GM12873 (cell line): ENCODE data around the gene PRODH2.

Experiments
- TF ChIP-seq, protein P1 (sequence below): IDR thresholded peaks from 2 replicates; pipeline ENCODE4 v1.5.1; 2012; ENCODE audit warnings: low read depth, mild to moderate bottlenecking, moderate library complexity, low read length, control low read depth; ENCODE audit not compliant: insufficient read depth; ENCODE audit errors: missing control alignments

PRODH2 gene

DNA sequence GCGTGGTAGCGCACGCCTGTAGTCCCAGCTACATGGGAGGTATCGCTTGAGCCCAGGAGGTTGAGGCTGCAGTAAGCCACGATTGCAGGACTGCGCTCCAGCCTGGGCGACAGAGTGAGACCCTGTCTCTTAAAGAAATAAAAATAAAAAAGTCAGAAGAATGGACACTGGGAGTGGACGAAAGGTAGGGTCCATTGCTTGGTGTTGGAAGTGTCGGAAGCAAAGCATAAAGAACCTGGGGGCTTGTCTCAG lies 37.7 kb downstream of the PRODH2 start:
- TF ChIP-seq, protein P1, sequence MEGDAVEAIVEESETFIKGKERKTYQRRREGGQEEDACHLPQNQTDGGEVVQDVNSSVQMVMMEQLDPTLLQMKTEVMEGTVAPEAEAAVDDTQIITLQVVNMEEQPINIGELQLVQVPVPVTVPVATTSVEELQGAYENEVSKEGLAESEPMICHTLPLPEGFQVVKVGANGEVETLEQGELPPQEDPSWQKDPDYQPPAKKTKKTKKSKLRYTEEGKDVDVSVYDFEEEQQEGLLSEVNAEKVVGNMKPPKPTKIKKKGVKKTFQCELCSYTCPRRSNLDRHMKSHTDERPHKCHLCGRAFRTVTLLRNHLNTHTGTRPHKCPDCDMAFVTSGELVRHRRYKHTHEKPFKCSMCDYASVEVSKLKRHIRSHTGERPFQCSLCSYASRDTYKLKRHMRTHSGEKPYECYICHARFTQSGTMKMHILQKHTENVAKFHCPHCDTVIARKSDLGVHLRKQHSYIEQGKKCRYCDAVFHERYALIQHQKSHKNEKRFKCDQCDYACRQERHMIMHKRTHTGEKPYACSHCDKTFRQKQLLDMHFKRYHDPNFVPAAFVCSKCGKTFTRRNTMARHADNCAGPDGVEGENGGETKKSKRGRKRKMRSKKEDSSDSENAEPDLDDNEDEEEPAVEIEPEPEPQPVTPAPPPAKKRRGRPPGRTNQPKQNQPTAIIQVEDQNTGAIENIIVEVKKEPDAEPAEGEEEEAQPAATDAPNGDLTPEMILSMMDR: no peak

DNA sequence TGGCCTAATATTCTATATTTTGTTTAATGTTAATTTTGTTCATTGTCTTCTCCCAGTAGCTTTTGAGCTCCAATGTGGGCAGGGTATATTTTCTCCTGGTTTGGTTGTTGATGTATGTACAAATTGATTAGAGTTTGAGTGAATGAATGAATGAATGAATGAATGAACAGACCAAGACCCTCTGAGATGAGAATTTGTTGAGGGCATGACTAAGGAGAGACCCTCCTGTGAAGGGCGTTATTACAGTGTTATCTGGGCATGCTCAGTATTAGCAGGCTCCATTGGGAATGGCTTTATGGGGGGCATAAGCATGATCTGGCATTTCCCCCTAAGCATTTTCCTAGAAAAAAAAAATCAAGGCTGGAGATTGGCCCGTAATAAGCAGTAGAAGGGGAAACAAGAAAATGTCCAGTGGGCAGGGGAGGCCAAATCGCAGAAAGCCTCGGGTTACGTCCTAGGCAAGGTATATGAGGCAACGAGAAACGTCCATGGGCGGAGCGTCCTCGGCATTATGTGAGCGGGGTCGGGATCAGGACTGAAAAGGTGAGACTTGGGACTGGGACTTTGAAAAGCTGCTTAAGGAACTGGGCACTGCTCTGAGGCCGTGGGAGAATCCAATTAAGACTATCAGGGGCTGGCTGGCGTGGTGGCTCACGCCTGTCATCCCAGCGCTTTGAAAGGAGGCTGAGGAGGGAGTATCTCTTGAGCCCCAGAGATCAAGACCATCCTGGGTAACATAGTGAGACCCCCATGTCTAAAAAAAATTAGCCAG lies 38.2 kb downstream of the PRODH2 start:
- TF ChIP-seq, protein P1: no peak

DNA sequence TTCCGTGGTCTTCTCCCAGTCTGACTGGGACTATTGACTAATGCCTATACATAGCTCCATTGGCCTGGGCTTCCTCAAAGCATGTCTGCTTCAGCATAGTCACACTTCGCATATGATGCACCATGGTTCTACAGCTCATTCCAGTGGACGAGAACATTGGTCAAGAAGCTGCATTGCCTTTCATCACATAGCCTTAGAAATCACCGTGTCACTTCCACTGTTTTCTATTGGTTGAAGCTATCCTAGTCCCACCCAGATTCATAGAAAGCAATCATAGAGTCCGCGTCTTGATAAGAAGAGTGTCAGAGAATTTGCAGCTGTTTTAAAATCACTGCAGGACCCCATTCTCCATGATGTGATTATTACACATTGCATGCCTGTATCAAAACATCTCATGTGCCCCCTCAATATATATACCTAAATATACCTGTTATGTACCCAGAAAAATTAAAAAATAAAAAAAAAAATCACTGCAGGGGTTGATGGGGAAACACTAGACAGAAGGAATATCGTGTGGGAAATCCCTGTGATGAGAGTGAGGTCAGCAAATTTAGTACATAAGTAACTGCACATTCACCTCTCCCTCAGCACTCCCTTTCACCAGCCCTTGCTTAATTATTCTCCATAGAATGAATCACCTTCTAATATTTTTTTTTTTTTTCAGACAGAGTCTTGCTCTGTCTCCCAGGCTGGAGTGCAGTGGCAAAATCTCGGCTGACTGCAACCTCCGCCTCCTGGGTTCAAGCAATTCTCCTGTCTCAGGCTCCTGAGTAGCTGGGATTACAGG lies 39.4 kb downstream of the PRODH2 start:
- TF ChIP-seq, protein P1: no peak

DNA sequence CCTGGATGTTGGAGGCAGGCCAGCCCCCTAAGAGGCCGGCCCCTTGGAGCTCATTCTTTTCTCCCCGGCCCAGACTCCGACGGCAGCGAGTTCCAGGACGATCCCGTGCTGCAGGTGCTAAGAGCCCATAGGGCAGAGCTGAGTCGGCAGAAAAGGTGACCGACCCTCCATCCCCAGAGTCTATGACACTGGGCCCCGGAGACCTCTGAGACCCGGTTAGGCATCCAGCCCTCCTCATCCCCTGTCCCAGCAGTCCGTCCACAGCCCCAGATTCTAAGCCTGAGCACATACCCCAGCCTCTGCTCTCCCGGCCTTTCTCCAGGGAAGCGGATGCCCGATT lies 44.6 kb downstream of the PRODH2 start:
- TF ChIP-seq, protein P1: no peak

DNA sequence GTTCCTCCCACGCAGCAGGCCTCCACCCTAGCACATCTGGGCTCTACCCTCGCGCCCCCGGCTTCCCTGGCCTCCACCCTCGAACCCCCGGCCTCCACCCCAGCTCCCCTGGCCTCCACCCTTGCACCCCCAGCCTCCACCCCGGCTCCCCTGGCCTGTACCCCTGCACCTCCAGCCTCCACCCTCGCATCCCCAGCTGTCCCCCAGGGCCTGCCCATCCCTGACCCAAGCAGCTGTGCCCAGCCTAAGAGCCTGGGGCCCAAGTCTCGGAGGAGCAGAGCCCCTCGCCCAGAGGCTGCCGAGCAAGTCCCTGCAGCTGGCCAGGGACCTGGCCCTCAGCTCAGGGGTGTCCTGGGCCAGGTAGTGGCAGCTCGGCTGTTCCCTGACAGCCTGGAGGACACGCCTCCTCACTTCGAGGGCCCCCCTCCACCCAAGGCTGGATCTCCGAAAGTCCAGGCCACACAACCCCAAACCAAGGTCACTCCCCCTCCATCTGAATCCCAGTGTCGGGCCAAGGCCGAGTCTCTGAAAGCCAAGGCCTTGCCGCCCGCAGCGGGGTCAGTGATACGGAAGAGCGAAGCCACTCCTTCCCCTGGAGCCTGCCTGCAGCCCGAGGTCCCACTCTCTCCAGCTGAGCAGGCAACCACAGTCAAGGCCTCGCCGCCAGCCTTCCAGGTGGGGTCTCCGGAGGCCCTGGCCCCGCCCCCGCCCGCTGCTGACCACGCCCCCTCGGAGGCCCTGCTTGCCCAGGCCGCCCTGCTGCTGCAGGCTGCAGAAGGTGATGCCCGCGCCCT lies 45.2 kb downstream of the PRODH2 start:
- TF ChIP-seq, protein P1: no peak

DNA sequence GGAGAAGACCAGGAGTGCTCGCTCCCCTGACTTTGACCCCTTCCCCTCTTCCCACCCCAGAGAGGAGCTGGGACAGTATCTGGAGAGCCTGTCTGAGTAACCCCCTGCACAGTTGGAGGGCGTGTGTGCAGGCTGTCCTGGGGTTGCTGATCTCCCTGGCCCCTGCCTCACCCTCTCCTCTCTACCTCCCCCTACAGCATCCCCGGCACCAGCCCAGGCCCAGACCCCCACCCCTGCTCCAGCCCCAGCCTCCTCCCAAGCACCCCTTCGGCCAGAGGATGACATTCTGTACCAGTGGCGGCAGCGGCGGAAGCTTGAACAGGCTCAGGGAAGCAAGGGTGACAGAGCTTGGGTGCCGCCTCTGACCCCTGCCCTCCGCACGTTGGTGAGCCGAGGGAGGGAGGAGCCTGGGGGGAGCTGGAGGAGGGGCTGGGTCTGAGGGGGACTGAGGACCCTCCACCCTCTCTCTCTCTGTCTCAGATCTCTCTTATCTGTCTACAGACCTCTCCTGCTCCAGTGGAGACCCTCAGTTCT lies 46.0 kb downstream of the PRODH2 start:
- TF ChIP-seq, protein P1: no peak

DNA sequence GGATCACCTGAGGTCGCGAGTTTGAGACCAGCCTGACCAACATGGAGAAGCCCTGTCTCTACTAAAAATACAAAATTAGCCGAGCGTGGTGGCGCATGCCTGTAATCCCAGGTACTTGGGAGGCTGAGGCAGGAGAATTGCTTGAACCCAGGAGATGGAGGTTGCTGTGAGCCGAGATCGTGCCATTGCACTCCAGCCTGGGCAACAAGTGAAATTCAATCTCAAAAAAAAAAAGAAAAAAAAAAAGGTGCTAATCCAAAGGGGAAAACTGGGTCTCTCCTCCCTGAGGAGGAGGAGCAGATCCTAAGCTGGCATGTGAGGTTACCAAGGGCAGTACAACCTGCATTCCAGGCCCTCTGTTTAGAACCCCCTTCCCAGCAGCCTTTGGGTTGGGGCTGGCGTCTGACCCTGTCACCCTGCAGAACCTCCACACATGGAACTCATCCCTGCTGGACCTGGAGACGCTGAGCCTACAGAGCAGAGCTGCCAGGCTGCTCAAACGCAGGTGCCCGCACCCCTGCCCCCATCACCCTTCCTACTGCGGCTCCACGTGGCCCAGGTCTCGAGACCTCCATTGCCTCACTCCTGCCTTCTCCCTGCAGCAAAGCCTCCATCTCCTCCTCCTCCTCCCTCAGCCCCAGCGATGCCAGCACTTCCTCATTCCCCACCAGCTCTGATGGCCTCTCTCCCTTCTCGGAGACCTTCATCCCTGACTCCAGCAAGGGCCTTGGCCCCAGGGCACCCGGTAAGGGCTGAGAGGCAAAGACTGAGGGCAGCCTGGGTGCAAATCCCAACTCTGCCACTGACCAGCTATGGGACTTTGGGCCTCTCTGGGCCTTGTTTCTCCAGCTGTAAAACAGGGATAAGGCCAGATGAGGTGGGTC lies 48.0 kb downstream of the PRODH2 start:
- TF ChIP-seq, protein P1: no peak
